Measurements from ENCODE around the gene ERC2.

Gene ERC2

DNA sequence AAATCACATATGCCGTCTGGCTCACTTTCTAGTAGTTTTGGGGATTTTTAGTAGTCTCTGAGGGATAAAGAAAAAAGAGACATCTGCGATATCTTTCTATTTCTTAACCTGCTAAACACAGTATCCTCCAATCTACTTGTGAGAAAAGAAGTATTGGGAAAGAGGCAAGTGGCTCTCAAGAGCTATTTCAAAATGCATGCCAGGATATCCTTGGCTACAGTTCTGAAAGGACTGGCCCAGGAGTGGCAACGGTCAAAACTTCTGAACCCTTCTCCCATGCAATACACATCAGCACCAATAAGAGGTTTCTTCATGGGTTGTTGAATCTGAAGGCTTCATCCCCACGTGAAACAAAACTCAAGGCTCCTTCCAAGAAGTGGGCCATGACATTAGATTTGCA lies 777.1 kb downstream of the ERC2 start:
- DNase-seq: no peak

DNA sequence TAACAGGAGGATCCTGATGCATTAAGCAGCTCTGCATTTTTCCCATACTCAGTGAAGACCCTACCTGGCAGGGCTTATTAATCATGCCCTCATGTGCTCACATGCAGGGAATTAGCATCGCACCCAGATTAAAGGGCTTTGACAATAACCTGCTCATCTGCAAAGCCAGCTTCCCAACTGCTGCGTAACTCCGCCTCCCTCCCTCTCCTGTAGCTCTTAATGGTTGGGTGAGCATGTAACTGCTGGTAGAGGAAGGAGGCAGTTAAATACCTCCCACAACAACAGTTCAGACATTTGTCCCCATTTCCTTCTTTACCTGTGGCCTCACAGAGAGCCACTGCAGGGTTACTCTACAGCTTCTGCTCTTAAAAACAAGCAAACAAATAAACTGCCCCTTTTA lies 777.5 kb downstream of the ERC2 start:
- DNase-seq: no peak

DNA sequence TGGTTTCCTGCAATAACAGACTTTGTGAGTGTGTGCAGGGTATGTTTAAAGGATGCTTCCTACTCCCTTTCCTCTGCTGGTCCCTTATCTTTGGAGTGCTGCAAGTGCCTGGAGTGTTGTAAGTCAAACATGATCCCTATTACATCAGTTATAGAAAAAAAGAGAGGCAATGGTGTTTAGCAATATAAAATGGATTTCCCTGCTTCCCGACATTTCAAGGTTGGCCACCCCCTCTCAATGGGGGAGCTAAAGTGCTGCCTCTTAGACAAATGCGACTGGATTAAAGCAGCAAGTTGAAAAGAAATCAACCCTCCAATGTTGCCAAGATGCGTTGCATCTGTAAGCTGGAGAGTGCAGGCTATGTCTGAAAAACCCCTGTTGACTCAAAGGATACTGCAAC lies 778.1 kb downstream of the ERC2 start:
- DNase-seq: no peak

DNA sequence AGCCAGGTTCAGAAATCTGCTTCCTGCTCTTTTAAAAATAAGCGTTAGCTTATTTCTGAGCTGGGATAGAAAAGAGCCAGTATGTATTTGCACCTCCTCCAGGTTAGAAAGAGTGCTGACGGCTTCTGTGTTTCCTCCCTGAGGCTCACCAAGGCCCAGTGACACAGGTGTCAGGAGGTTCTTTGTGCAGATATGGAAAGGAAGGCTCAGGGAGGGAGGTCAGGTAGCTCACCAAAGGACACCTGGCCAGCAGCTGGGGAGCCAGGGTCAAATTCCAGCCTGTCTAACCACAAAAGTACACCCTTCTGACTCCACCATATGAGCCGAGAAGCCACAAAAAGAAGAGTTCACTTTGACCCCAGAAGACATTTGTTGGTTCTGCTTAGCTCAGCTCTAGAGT lies 780.1 kb downstream of the ERC2 start:
- DNase-seq: no peak

DNA sequence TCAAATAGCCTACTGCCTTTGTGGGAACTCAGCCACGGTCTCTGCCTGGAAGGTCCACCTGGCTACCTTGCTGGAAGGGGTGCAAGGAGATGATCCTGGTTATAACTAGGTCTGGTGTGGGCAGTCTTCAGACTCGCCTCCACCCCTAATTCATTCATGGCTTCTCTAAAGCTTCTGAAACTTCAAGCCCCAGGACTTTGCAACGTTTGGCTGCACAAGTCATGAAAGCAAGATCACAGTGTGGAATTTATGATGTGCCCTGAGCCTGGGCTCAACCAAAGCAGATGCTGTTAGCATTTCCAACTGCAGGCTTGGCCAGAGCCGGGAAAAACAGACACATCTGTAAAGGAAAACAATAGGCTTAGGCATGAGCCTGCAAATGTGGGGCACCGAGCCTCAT lies 780.7 kb downstream of the ERC2 start:
- DNase-seq: no peak

DNA sequence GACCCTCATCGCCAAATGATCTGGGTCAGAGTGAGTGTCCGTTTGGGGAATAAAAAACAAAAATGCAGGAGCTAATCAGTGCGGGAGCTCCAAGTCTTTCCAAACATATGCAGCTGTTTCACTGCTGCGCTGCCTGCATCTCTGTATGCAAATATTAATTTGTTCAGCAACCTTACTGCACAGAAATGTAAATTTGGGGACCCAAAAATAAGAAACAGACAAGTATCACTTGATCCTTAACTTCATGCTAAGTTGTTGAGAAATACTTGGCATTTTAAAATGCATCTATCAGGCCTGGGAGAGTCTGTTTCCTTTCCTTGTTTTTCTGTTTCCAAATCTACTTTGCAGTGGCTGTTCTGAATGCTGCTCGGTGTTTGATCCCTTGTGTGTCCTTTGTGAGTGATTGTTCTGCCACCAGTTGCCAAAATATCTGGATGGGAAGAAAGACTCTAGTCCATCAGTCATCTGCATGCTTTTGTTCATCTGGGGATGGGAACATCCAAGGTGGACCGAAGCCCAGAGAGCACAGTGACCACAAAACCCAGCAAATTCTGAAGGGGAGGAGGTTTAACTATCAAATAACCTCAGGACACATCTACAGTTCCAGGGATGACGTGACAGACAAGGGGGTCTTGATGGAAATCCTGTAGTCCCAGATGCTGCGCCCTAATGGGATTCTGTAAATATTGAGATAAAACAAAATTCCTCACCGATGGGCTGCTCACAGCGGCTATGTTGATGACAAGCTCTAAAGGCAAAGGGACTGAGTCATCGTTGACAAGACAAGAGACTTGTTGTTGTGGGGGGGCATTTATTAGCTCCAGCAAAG lies 781.6 kb downstream of the ERC2 start:
- DNase-seq: no peak

DNA sequence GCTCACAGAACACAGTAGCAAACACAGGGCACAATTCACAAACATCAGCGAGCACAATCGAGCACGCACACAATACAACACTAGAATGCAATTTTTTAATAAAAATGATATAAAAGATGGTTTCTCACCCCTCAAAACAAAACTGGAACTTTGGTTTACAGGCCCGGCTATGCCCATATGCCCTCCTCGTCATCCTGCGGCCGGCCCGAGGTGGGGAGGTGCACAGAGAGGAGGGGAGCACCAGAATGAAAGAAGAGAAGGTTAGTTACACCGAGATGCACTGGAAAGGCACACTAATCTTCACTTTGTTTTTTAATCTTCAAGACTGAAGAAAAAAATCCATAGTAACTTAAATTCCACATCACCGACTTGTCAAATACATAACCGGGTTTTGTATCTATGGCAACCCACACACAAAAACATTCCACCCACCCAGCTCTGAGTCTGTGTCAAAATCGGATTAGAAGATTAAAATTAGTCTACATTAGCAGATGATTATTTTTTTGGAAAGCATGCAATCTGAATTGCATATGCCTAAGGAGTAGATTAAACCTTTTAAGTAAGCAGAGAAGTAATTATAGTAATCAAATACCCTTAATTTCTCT lies 784.5 kb downstream of the ERC2 start:
- DNase-seq: no peak

DNA sequence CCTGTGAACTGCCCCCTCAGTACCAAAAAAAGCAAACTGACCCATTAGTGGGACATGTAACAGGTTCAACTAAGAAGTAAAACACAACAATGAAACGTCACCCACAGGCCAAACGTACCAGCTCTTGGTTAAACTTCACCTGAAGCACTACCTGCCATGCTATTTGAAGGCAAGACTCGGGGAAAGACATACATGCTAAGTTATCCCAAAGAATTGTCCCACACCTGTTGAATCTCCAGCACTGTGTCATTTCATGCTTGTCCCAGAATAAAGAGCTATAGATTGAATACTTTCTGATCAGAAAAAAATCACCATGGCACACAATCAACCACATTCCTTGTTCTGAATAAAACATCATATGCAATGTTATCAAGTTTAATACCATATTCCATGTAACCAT lies 785.8 kb downstream of the ERC2 start:
- no peak for DNase-seq

DNA sequence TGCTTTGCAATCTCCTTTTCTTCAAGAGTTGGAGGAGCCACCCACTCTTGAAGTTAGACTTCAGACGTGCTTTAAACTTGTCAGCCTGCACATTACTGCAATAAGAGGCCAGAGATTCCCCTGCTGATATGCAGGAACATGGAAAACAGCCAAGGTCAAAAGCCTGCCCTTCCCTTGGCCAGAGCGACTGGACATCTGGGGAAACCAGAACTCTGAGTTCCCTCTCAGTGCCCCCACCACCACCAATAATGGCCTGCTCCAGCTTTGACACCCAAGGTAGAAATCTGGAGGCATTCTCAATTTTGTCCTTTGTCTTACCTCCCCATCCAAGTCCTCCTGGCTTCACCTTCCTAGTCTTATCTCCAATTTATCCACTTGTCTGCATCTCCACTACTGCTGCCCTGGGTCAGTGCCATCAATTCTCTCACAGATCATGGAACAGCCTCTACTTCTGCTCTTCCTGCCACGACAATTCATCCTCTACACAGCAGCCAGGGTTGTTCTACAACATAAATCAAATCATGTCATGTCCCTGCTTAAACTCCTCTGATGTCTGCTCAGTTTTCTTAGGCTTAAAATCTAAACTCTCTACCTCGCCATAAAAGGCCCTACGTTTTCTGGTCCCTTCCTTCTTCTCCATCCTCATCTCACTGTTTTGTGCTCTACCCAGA lies 789.6 kb downstream of the ERC2 start:
- no peak for DNase-seq

DNA sequence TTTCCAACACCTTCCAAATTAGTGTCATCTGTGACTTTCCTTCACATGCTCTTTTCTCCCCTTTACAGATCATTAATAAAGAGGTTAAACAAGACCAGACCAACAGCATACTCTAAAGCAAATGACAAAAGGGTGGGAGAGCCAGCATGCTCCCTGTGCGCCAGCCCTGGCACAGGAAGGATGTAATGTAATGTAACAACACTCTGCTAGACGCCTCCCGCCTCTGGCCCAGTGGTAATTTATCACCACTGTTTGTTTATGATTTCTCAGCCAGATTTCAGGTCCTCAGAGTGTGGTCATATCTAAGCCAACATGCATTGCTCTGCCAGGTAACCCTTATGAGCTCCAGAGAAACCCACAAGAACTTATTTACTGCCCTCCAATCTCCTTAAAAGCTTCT lies 791.6 kb downstream of the ERC2 start:
- no peak for DNase-seq

DNA sequence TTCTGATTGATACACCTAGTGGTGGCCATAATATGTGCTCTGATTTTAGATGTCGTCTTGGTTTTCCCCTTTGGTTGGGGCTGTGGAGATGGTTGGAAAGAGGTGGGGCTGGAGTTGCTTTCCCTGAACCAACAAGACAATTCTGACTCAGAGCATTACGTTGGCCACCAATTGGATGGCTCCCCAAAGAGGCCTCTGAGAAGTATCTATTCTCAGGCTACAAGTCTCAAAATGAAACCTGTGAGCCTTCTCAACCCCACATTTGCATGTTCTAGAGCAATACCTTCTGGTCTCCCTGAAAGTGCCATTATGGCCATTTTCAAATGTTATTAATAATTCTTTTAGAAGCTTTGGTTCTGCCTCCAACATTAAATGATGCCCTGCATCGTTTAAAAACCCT lies 792.8 kb downstream of the ERC2 start:
- DNase-seq: no peak

DNA sequence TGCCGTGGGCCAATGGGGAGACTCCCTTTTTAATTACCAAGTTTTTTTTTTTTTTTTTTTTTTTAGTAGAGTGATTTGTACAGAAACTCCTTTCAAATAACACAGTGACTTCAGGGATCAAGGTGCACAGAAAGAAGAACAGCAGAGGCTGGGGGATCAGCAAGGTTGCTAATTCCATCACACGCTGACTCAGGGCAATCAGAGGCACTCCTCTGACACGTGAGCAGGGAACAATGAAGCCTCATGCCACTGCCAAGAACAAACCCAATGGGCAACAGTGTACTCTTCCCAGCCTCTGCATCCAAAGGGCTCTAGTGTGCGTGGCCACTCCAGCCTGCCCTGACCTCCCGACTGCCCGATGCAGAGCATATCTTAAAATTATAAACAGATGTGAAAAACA lies 794.5 kb downstream of the ERC2 start:
- DNase-seq: no peak

DNA sequence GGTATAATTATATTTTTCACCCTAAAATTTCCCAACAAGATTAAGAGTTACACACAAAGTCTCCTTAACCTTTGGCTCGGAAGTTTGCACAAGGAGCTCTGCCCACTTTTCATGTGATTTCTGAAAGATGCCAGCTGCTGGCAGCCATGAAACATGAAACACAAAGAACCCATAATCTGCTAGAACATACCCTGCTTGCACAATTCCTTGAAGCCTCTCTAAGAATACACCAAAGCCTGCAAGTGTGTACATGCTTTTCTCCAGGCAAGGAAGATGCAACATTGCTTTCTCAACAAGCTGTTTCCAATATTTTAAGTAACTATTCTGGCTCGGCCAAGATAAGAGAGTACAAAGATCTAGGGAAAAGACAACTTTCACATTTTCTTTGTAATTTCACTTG lies 799.1 kb downstream of the ERC2 start:
- DNase-seq: no peak

DNA sequence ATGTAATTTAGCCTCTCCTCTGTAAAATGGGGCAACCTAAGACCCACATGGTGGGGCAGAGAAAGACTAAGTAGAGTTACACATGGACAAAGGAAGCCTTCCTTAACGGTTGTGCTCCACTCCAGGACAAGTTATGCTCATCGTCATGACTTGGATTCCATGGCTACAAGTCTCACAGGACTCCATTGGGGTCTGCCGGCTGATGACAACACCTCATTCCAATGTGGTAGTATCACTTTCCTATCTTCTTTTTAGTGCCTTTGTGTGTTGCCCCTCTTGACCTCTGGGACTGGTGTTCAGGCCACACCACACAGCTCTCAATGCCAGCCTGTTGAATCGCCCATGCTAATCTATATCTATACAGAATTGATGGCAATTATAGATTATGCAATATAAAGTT lies 799.9 kb downstream of the ERC2 start:
- DNase-seq: no peak

DNA sequence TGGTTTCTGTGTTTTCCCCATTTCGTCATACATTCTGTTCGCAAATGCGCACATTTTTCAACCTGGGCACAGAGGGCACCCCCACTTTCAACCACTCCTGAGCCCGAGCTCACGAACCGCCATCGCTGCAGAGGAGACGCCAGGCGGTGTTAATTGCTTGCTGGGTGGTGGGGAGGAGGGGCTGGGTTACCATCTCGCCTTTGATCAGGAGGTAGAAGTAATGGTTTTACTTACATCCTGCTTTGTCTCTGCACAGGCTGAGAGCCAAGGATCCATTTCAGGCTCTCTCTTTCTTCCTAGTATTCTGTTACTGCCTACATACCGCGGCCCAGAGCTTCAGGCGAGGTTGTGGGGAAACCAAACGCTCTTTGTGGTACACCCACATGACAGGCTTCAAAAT lies 803.9 kb downstream of the ERC2 start:
- no peak for DNase-seq

DNA sequence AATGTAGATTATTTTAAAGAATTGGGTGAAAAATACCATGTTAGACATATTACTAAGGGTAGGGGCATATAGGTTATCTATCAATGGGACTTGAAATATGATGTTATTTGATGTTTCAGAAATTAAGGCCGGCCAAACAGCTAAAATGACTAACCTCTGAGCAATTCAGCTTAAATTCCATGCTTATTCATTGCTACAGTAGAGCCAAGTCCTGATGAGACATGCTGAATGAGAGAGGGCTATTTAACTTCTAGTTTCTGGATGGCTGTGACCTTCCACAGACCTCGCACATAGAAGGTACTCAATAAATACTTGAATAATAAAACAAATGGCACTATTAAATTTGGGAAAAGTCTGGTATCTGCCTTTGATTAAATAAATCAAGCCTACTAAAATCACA lies 805.6 kb downstream of the ERC2 start:
- no peak for DNase-seq

DNA sequence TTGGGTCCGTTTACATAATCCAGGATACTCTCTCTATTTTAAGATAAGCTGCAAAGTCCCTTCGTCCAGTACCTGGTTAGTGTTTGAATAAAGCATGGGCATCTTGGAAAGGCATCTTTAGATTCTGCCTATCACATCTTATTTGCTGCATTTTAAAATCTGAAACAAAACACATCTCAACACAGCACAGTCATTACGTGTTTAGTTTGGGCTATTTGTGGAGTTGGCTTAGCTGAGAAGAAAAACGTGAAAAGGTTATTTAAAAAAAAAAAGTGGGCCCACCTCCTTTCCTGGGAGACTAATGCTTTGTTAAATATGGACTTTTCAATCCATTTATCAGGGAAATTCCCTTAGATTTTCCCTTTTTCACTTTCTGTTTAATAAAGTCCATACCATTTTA lies 806.7 kb downstream of the ERC2 start:
- DNase-seq: no peak

DNA sequence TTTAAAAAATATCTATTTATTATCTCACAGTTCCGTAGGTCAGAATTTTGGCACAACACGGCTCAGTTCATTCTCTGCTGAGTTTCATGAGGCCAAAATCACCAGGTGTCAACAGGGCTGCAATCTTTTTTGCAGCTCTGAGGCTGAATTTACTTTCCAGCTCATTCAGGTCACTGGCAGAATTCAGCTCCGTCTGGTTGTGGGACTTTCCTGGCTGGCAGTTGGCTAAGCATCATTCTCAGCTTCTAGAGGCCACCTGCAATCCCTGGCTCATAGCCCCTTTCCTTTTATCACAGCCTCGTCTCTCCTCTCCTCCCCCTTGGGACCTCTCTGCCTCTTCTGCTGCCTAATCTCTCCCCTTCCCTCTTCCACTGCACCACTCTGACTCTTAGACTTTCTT lies 807.1 kb downstream of the ERC2 start:
- no peak for DNase-seq

DNA sequence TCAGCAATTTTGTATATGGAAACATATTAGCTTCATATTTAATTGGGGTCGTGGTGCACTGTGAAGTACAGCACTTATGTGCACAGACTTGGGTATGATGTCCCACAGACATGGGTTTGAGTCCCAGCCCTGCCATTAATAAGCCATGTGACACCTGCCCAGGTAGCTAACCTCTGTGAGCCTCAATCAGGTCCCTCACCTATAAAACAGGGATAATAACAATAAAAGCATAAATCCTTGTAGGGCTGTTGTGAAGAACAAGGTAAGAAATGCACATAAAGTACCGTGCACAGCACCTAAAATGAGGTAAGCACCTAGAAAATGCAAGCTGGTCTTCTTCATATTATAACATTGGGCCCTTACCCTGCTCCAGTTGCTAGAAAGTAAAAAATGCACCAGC lies 807.6 kb downstream of the ERC2 start:
- no peak for DNase-seq

DNA sequence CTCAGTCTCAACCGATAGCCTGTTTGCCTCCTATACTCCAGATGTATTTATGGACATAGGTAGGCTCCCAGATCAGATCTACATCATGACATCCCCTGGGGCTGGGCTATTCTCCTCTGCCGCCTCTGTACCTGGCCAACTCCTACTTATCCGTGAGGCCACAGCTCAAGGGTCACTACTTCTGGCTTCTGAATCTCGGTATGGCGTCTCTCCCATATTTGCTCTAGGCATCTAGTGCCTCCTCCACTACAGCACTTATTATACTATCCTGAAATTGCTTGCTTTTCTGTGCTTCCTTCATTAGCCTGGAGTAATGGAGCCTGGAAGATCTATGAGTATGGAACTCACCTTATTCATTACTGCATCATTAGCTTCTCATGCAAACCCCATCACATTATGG lies 808.6 kb downstream of the ERC2 start:
- no peak for DNase-seq

DNA sequence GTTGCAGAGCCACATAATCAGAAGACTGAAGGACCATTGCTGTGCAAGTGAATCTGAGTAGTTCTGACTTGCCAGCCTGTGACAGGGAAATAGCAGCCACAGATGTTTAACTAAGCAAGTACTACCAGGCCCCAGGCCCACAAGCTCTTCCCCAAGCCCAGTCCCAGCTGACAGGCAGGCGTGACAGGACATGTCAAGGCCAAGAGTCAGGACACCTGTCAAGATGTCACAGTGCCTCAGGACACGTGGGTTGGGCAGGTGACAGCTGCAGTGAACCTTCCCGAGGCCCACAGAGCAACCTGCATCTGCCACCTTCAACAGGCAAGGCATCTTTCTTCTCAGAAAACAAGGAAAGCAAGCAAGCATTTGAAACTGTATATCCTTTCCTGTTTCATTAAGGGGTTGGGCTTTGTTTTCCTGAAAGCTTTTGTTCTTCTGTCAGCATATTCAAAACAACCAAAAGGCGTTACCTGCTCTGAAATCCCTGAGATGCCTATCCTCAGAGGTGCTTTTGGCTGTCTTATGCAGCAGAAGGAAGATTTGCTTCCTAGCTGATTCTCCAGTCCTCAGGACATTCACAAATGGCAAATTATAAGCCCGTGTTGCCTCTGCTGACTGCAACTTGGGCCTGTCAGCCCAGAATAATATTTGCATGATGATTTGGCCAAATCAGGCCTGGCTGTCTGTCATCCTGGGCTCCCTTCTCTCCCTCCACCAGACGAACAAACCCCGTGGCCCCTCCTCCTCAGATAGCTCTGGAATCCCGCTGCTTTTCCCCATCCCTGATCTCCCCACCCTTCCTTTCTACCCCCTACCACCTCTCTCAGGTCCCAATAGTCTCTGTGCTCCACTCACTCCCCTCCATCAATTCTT lies 809.3 kb downstream of the ERC2 start:
- no peak for DNase-seq

DNA sequence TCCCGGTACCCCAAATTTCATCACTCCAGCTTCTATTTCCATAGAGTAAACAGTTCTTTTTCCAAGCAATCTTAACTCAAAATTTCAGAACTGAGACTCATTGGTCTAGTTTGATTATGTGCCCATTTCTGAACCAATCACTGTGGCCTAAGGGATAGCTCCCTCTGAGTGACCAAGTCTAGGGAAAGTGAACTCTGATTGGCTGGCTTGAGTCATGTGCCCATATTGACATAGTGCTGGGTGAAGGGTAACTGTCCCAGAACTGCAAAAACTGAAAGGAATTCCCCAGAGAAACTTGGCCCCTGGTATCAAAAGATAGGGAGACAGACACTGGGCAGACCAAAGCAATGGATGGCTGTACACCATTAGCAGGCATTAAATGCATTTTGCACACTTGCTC lies 810.0 kb downstream of the ERC2 start:
- no peak for DNase-seq

DNA sequence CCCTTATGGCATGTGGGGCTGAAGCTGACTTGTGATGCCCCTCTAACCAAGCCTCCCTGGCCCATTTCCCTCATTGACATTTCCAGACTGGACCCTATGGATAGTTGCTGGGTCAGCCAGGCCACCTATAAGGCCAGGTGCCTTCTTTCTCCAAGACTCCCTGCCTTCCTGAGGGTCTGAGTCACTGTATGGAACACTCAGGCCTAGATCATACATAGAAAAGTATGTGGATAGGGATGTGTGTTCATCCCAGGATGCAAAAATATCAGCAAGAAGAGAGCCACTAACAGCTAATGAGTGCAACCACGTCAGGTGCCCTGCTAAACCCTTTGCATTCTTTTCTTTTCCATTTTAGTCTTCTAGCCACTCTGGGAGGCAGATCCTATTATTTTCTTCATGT lies 812.7 kb downstream of the ERC2 start:
- DNase-seq: no peak
